PC-9 (cell line): Measurements from ENCODE around the gene SLC16A4. TPM values are rescaled to one million over a fixed set of nuclear protein-coding genes. Genes with fewer than 3 reads are reported as not detected.

ENCODE experiments used
- BruUV-seq: library from RNA; stranded (reverse); fragments of 400-500 nt; replicated peaks from 2 replicates; lab custom pipeline; 2021; lab: Mats Ljungman, UMichigan
- CTCF ChIA-PET: fragments of 300-600 bp; sonication (Branson Sonifier 250); formaldehyde crosslinking; loops from one replicate; lab custom pipeline; 2022; ENCODE audit warnings: antibody characterized with exemption; lab: Charles Lee
- POLR2A ChIA-PET: fragments of 300-600 bp; sonication (Branson Sonifier 250); formaldehyde crosslinking; loops from one replicate; lab custom pipeline; 2022; ENCODE audit warnings: antibody characterized with exemption; ENCODE audit not compliant: unreplicated experiment; lab: Charles Lee
- DNase-seq, 2 experiments: peaks; one replicate each; pipeline versions ENCODE4 v3.0.0 to v3.0.0-alpha.2; 2015 to 2022; ENCODE audit warnings: mixed read lengths in 1 of 2
- H2AFZ ChIP-seq: fragments of 200-600 bp; sonication (generic); 2 replicates; pipeline ENCODE4 v1.8.1; 2017; ENCODE audit warnings: antibody characterized with exemption
- H3F3A ChIP-seq: fragments of 200-600 bp; sonication (generic); 2 replicates; pipeline ENCODE4 v1.8.1; 2017; ENCODE audit warnings: antibody characterized with exemption, mild to moderate bottlenecking, low read depth; ENCODE audit not compliant: insufficient read depth
- H3K27ac ChIP-seq: fragments of 200-600 bp; sonication (generic); 2 replicates; pipeline ENCODE4 v1.6.1; 2016; ENCODE audit warnings: mixed run types
- H3K27me3 ChIP-seq: fragments of 200-600 bp; sonication (generic); 2 replicates; pipeline ENCODE4 v1.6.1; 2016; ENCODE audit warnings: low read depth, mixed run types; ENCODE audit not compliant: insufficient read depth
- H3K36me3 ChIP-seq: fragments of 200-600 bp; sonication (generic); 2 replicates; pipeline ENCODE4 v1.6.1; 2016; ENCODE audit warnings: low read depth, mixed run types
- H3K4me1 ChIP-seq: fragments of 200-600 bp; sonication (generic); replicated peaks from 2 replicates; pipeline ENCODE4 v1.6.1; 2016; ENCODE audit warnings: mixed run types; ENCODE audit not compliant: insufficient read depth
- H3K4me2 ChIP-seq: fragments of 200-600 bp; sonication (generic); 2 replicates; pipeline ENCODE4 v1.6.1; 2017; ENCODE audit warnings: mixed run types
- H3K4me3 ChIP-seq: fragments of 200-600 bp; sonication (generic); 2 replicates; pipeline ENCODE4 v1.6.1; 2016; ENCODE audit warnings: mixed run types
- H3K79me2 ChIP-seq: fragments of 200-600 bp; sonication (generic); 2 replicates; pipeline ENCODE4 v1.6.1; 2017; ENCODE audit warnings: low read depth, mixed run types
- H3K9me2 ChIP-seq: fragments of 200-600 bp; sonication (generic); 2 replicates; pipeline ENCODE4 v1.8.1; 2017; ENCODE audit warnings: mild to moderate bottlenecking; ENCODE audit not compliant: insufficient read depth
- H3K9me3 ChIP-seq: fragments of 200-600 bp; sonication (generic); 2 replicates; pipeline ENCODE4 v1.8.1; 2016; ENCODE audit warnings: low read depth; ENCODE audit not compliant: insufficient read depth
- H4K20me1 ChIP-seq: fragments of 200-600 bp; sonication (generic); 2 replicates; pipeline ENCODE4 v1.8.1; 2017; ENCODE audit not compliant: insufficient read depth
- CTCF ChIP-seq: fragments of 200-600 bp; sonication (generic); conservative IDR thresholded peaks from 2 replicates; pipeline ENCODE4 v1.6.1; 2017; ENCODE audit warnings: mixed run types, antibody characterized with exemption, mild to moderate bottlenecking, moderate library complexity
- EZH2 ChIP-seq: fragments of 200-600 bp; sonication (generic); IDR thresholded peaks from 2 replicates; pipeline ENCODE4 v1.8.0; 2017; ENCODE audit warnings: antibody characterized with exemption, low read depth
- intact Hi-C: fragments of 100-400 bp; cut with micrococcal nuclease; formaldehyde crosslinking; loops from one replicate; pipeline ENCODE4 v1.10.0; 2022; ENCODE audit not compliant: unreplicated experiment
- total RNA-seq: library from RNA; stranded (reverse); gene quantifications from 2 replicates; pipeline ENCODE4 v1.2.3, GENCODE V29; 2021

SLC16A4 gene
- total RNA-seq, 1 experiment from 2014 or later = 32.7 TPM

GRCh38 chr1:110433213-110433612, 42.4 kb upstream of the SLC16A4 start:
- CTCF ChIA-PET = interaction anchor here (0.6 to 1.9 kb wide), 2 partner anchors 27 to 53 kb away, joined by 3 to 11 read pairs; no protein-coding TSS in a partner anchor
- intact Hi-C loops = no loop called here
- peak overlapping the region; percentile 18 for H3K4me2 ChIP-seq

GRCh38 chr1:110430901-110431300, 40.1 kb upstream of the SLC16A4 start:
- Histone ChIP-seq H3K27ac (no peak overlapping the region), H3K9me2 (no peaks in the 10 kb centered on the region), H3F3A (peaks cover 6% of the 10 kb centered on the region; the same call in 1 of the 2 replicates), H3K4me3 (no peak overlapping the region), H3K4me1 (peaks cover 17% of the 10 kb centered on the region), H3K9me3 (no peaks in the 10 kb centered on the region), H3K79me2 (no peaks in the 10 kb centered on the region), H3K27me3 (peaks cover 15% of the 10 kb centered on the region), H3K36me3 (no peaks in the 10 kb centered on the region), H3K4me2 (no peak overlapping the region), H4K20me1 (no peaks in the 10 kb centered on the region), H2AFZ (no peak overlapping the region)
- no peak for DNase-seq
- ChIA-PET POLR2A (no interaction called here), CTCF (no interaction called here)
- BruUV-seq = no TSS peak
- TF ChIP-seq CTCF (no peak), EZH2 (no peak)
- intact Hi-C loops = no loop called here

More at GRCh38 chr1:110433213-110433612, 42.4 kb upstream of the SLC16A4 start:
- H2AFZ ChIP-seq = no peak overlapping the region
- no TSS peak for BruUV-seq
- H3K27ac ChIP-seq = no peak overlapping the region
- H3K27me3 ChIP-seq = peaks cover 15% of the 10 kb centered on the region
- peaks cover 6% of the 10 kb centered on the region; the same call in 1 of the 2 replicates for H3F3A ChIP-seq
- POLR2A ChIA-PET = no interaction called here
- peaks cover 17% of the 10 kb centered on the region for H3K4me1 ChIP-seq
- no peaks in the 10 kb centered on the region for H3K9me3 ChIP-seq
- H3K9me2 ChIP-seq = no peaks in the 10 kb centered on the region
- no peak overlapping the region for H3K4me3 ChIP-seq
- no peaks in the 10 kb centered on the region for H3K36me3 ChIP-seq
- no peaks in the 10 kb centered on the region for H3K79me2 ChIP-seq
- no peak for DNase-seq
- H4K20me1 ChIP-seq = no peaks in the 10 kb centered on the region
- TF ChIP-seq EZH2 = no peak
- no peak for TF ChIP-seq CTCF

- no peak overlapping the region for H2AFZ ChIP-seq
- no peaks in the 10 kb centered on the region for H4K20me1 ChIP-seq
- peaks cover 15% of the 10 kb centered on the region for H3K27me3 ChIP-seq
- no peak overlapping the region for H3K4me2 ChIP-seq
- intact Hi-C loops = no loop called here
- no TSS peak for BruUV-seq
- H3K79me2 ChIP-seq = no peaks in the 10 kb centered on the region
- H3K27ac ChIP-seq = no peak overlapping the region
- H3K9me2 ChIP-seq = no peaks in the 10 kb centered on the region
- peaks cover 17% of the 10 kb centered on the region for H3K4me1 ChIP-seq
- CTCF ChIA-PET = no interaction called here
- no peak for DNase-seq
- POLR2A ChIA-PET = no interaction called here
- H3F3A ChIP-seq = peaks cover 6% of the 10 kb centered on the region; the same call in 1 of the 2 replicates
- no peaks in the 10 kb centered on the region for H3K36me3 ChIP-seq
- no peaks in the 10 kb centered on the region for H3K9me3 ChIP-seq
- H3K4me3 ChIP-seq = no peak overlapping the region
- no peak for TF ChIP-seq EZH2
- no peak for TF ChIP-seq CTCF
Observed at GRCh38 chr1:110430366-110430765, 39.5 kb upstream of the SLC16A4 start.
